ENCODE data around the gene SPATA19. TPM values are rescaled to one million over a fixed set of nuclear protein-coding genes. Genes with fewer than 3 reads are reported as not detected.

The SPATA19 gene
- polyA plus RNA-seq, 2 of the 4 experiments (the other 2 are of a cell fraction), result not detected

GRCh38 chr11:133824593-133824992 lies 20.7 kb downstream of the SPATA19 start (continued):
- TF ChIP-seq CTCF (IDR thresholded peaks at IDR 0.05) (no peak), SMC3 (IDR thresholded peaks at IDR 0.05) (no peak), REST (IDR thresholded peaks at IDR 0.05) (no peak)
- TF ChIP-seq, protein P1, sequence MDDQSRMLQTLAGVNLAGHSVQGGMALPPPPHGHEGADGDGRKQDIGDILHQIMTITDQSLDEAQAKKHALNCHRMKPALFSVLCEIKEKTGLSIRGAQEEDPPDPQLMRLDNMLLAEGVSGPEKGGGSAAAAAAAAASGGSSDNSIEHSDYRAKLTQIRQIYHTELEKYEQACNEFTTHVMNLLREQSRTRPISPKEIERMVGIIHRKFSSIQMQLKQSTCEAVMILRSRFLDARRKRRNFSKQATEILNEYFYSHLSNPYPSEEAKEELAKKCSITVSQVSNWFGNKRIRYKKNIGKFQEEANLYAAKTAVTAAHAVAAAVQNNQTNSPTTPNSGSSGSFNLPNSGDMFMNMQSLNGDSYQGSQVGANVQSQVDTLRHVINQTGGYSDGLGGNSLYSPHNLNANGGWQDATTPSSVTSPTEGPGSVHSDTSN (IDR thresholded peaks at IDR 0.05), result no peak

- POLR2A ChIA-PET, result no interaction called here
- no peak for ATAC-seq
- CTCF ChIA-PET, result no interaction called here
Measured at GRCh38 chr11:133823614-133824013, 21.7 kb downstream of the SPATA19 start.

GRCh38 chr11:133823211-133823610 lies 22.1 kb downstream of the SPATA19 start:
- CTCF ChIA-PET, result no interaction called here
- FAIRE-seq (no peak), DNase-seq (ENCODE audit: low read depth in 1 of 2, low spot score in 1 of 2) (no peak), ATAC-seq (no peak)
- Histone ChIP-seq H3K4me1 (no peaks in the 10 kb centered on the region), H3K9me3 (no peaks in the 10 kb centered on the region), H3K4me3 (no peak overlapping the region), H3K4me2 (no peak overlapping the region), H3K27ac (no peak overlapping the region)
- no peak for TF ChIP-seq SMC3 (IDR thresholded peaks at IDR 0.05)
- POLR2A ChIA-PET, result no interaction called here
- WGBS (ENCODE audit: missing lambda C conversion rate), result 11% methylated on average over 3 of the region's 6 CpGs

More at GRCh38 chr11:133823614-133824013, 21.7 kb downstream of the SPATA19 start:
- Histone ChIP-seq H3K4me2 (no peak overlapping the region), H3K27ac (no peak overlapping the region), H3K4me3 (no peak overlapping the region), H3K4me1 (no peaks in the 10 kb centered on the region), H3K9me3 (no peaks in the 10 kb centered on the region)
- no peak for DNase-seq (ENCODE audit: low read depth in 1 of 2, low spot score in 1 of 2)
- 4% methylated on average over 4 of the region's 4 CpGs for WGBS (ENCODE audit: missing lambda C conversion rate)
- no peak for FAIRE-seq
- no peak for TF ChIP-seq MAFK (IDR thresholded peaks at IDR 0.05; ENCODE audit: partially characterized antibody)
- TF ChIP-seq POLR2A (IDR thresholded peaks at IDR 0.05; ENCODE audit: low read length), result no peak
- no peak for TF ChIP-seq EHMT2 (IDR thresholded peaks at IDR 0.05; ENCODE audit: low read depth)
- TF ChIP-seq CBX2 (IDR thresholded peaks at IDR 0.05; ENCODE audit: borderline replicate concordance, low read depth), result no peak
- no peak for TF ChIP-seq MAZ (IDR thresholded peaks at IDR 0.05; ENCODE audit: borderline replicate concordance, low read depth, low read length)
- TF ChIP-seq KDM1A (IDR thresholded peaks at IDR 0.05; ENCODE audit: low read depth), result no peak
- TF ChIP-seq HEYL (CRISPR knock-in tag; IDR thresholded peaks at IDR 0.05), result no peak
- TF ChIP-seq RAD21 (conservative IDR thresholded peaks at IDR 0.05 in 1 of 2, IDR thresholded peaks at IDR 0.05 in 1 of 2), result no peak
- TF ChIP-seq, protein P1 (IDR thresholded peaks at IDR 0.05), result no peak
- TF ChIP-seq JUNB (IDR thresholded peaks at IDR 0.05), result no peak
- no peak for TF ChIP-seq USF2 (IDR thresholded peaks at IDR 0.05)

Measured in A549 (cell line).